Measurements from ENCODE around the gene LAMA2.

The LAMA2 gene

DNA sequence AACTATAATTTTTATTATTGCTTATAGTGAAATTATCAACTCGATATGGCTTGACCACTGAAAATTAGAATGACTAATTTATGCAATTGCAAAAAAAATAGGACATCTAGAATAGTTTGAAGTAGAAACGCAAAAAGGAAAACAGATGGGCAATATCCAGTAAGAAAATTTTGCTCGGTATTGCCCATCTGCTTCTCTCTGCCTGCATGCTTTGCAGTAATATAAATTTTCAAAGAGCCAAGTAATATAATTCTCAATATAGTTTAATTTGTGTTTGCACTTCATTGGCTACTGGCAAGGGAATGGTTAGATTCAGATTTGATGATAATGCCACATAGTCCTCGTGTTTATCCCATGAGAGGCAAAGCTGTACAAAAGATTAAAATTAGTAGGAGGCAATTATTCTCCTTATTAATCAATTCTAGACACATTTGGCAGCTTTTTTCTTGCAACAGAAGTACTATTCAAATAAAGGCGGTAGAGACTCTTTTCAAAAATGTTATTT, 27.3 kb upstream of the LAMA2 start:
- no peaks in the 10 kb centered on the region for H4K20me1 ChIP-seq (ENCODE audit: insufficient read depth, low read length)
- H3K4me3 ChIP-seq (ENCODE audit: low read depth, low read length, poor library complexity, severe bottlenecking): no peak overlapping the region
- no peak overlapping the region for H3K4me2 ChIP-seq (ENCODE audit: low read length)
- no peak overlapping the region for H3K27ac ChIP-seq (ENCODE audit: low read depth, low read length, poor library complexity, severe bottlenecking)
- no peaks in the 10 kb centered on the region for H3F3A ChIP-seq (ENCODE audit: insufficient read depth, low read length)
- H3K79me2 ChIP-seq (ENCODE audit: insufficient read depth, low read length): no peaks in the 10 kb centered on the region
- no peak overlapping the region for H2AFZ ChIP-seq (ENCODE audit: low read length)
- H3K36me3 ChIP-seq (ENCODE audit: insufficient read depth, low read length): no peaks in the 10 kb centered on the region
- no peaks in the 10 kb centered on the region for H3K27me3 ChIP-seq (ENCODE audit: insufficient read depth, low read length)
- H3K9me2 ChIP-seq (ENCODE audit: low read depth, low read length): no peaks in the 10 kb centered on the region
- TF ChIP-seq, protein P1, sequence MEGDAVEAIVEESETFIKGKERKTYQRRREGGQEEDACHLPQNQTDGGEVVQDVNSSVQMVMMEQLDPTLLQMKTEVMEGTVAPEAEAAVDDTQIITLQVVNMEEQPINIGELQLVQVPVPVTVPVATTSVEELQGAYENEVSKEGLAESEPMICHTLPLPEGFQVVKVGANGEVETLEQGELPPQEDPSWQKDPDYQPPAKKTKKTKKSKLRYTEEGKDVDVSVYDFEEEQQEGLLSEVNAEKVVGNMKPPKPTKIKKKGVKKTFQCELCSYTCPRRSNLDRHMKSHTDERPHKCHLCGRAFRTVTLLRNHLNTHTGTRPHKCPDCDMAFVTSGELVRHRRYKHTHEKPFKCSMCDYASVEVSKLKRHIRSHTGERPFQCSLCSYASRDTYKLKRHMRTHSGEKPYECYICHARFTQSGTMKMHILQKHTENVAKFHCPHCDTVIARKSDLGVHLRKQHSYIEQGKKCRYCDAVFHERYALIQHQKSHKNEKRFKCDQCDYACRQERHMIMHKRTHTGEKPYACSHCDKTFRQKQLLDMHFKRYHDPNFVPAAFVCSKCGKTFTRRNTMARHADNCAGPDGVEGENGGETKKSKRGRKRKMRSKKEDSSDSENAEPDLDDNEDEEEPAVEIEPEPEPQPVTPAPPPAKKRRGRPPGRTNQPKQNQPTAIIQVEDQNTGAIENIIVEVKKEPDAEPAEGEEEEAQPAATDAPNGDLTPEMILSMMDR (IDR thresholded peaks at IDR 0.05; ENCODE audit: low read length): no peak
- TF ChIP-seq EZH2 (IDR thresholded peaks at IDR 0.05; ENCODE audit: borderline replicate concordance, low read length): no peak
- no peaks in the 10 kb centered on the region for H3K9me3 ChIP-seq (ENCODE audit: low read length)
- no peak overlapping the region for H3K9ac ChIP-seq (ENCODE audit: low read length)
- no peaks in the 10 kb centered on the region for H3K4me1 ChIP-seq (ENCODE audit: insufficient read depth, low read length, severe bottlenecking)

- Histone ChIP-seq H3K27ac (ENCODE audit: low read depth, low read length, poor library complexity, severe bottlenecking) (no peak overlapping the region), H3K36me3 (ENCODE audit: insufficient read depth, low read length) (no peaks in the 10 kb centered on the region), H4K20me1 (ENCODE audit: insufficient read depth, low read length) (no peaks in the 10 kb centered on the region), H2AFZ (ENCODE audit: low read length) (no peak overlapping the region), H3K27me3 (ENCODE audit: insufficient read depth, low read length) (no peaks in the 10 kb centered on the region), H3K4me2 (ENCODE audit: low read length) (no peak overlapping the region), H3K79me2 (ENCODE audit: insufficient read depth, low read length) (no peaks in the 10 kb centered on the region), H3K4me1 (ENCODE audit: insufficient read depth, low read length, severe bottlenecking) (no peaks in the 10 kb centered on the region), H3K9me3 (ENCODE audit: low read length) (no peaks in the 10 kb centered on the region), H3F3A (ENCODE audit: insufficient read depth, low read length) (no peaks in the 10 kb centered on the region), H3K4me3 (ENCODE audit: low read depth, low read length, poor library complexity, severe bottlenecking) (no peak overlapping the region), H3K9me2 (ENCODE audit: low read depth, low read length) (no peaks in the 10 kb centered on the region), H3K9ac (ENCODE audit: low read length) (no peak overlapping the region)
- TF ChIP-seq, protein P1 (IDR thresholded peaks at IDR 0.05; ENCODE audit: low read length): no peak
- no peak for TF ChIP-seq EZH2 (IDR thresholded peaks at IDR 0.05; ENCODE audit: borderline replicate concordance, low read length)
Observed at GRCh38 chr6:128857806-128858205, 25.1 kb upstream of the LAMA2 start.

GRCh38 chr6:128860782-128861181, 22.2 kb upstream of the LAMA2 start:
- TF ChIP-seq, protein P1 (IDR thresholded peaks at IDR 0.05; ENCODE audit: low read length): no peak
- no peak for TF ChIP-seq EZH2 (IDR thresholded peaks at IDR 0.05; ENCODE audit: borderline replicate concordance, low read length)
- Histone ChIP-seq H3K79me2 (ENCODE audit: insufficient read depth, low read length) (no peaks in the 10 kb centered on the region), H3K27me3 (ENCODE audit: insufficient read depth, low read length) (no peaks in the 10 kb centered on the region), H3K4me2 (ENCODE audit: low read length) (no peak overlapping the region), H3K27ac (ENCODE audit: low read depth, low read length, poor library complexity, severe bottlenecking) (no peak overlapping the region), H3K4me1 (ENCODE audit: insufficient read depth, low read length, severe bottlenecking) (no peaks in the 10 kb centered on the region), H3F3A (ENCODE audit: insufficient read depth, low read length) (no peaks in the 10 kb centered on the region), H3K9me3 (ENCODE audit: low read length) (no peaks in the 10 kb centered on the region), H3K36me3 (ENCODE audit: insufficient read depth, low read length) (no peaks in the 10 kb centered on the region), H4K20me1 (ENCODE audit: insufficient read depth, low read length) (no peaks in the 10 kb centered on the region), H2AFZ (ENCODE audit: low read length) (no peak overlapping the region), H3K4me3 (ENCODE audit: low read depth, low read length, poor library complexity, severe bottlenecking) (no peak overlapping the region), H3K9me2 (ENCODE audit: low read depth, low read length) (no peaks in the 10 kb centered on the region), H3K9ac (ENCODE audit: low read length) (no peak overlapping the region)
